ENCODE measurements around the gene NSUN7.

The NSUN7 gene

DNA sequence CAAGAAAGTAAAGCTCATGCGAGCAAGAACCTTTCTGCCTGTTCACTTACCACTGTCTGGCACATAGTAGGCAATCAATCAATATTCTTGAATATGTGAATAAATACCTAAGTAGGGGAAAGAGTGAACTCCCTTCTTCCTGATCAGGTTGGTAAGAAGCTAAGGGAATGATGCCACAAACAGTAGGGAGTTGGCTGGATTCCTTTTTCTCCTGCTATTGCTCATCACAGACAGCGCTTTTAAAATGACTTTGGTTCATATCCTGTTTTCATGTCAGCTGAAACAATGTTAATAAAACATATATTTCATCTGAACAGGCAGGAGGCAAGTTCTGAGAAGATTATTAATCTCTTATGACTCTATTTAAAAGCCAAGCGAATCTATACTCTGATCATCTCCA lies 99.2 kb downstream of the NSUN7 start:
- no peak for DNase-seq

DNA sequence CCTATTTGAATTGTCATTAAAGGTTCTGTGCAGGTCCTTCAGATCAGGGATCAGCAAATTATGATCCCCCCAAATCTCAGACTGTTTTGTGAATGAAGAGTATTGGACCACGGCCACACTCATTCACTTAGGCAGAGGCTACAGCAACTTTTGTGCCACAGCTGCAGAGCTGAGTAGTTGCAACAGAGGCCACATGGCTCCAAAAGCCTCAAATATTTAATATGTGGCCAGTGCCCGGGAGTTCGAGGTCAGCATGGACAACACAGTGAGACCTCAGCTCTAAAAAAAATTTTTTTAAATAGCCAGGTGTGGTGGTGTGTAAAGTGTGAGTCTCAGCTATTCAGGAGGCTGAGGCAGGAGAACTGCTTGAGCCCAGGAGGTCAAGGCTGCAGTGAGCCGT lies 100.7 kb downstream of the NSUN7 start:
- no peak for DNase-seq

GRCh38 chr4:40856277-40856839 lies 106.6 kb downstream of the NSUN7 start:
- no peak for DNase-seq

DNA sequence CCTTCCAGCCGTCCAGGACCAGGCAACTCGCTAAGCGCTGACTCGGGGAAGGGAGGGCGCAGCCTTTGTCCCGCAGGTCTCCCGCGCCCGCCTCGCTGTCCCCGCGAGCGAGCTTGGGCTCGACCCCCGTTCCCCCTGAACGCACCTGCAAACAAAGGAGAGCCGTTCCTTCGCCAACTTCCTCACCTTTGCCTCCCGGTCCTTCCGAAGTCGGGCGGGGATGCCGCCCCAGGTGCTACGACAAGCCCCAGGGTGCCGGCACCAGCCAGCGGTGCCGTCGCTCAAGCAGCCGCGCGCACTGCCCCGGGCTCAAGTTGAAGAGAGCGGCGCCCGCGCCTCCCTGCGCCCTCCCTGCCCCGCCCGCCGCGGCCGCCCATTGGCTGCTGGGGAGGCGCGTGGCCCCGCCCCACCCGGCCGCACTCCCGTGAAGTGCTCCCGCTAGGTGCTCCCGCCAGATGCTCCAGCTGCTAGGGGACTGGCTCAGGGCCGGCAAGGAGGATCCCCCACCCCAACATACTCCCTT lies 107.1 kb downstream of the NSUN7 start:
- DNase-seq = no peak

- DNase-seq = no peak
These were observed 108.2 kb downstream of the NSUN7 start for GRCh38 chr4:40857956-40858355.

DNA sequence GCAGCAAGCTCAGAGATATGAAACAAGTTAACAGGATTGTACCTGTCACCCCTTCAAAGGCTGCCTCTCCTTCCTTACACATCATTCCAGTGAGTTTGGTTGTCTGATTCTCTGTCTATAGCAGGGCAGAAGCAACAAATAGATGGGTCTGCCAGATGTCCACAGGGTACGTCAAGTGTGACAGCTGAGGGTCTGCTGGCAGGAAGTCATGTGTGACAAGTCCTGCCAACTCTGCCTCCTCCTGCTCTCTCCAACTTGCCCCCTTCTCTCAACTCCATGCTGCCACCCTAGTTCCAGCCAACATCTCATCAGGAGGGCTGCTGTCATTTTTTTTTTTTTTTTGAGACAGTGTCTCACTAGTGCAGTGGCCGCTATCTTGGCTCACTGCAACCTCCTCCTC lies 109.2 kb downstream of the NSUN7 start:
- no peak for DNase-seq
